ENCODE data around the gene NPAT. TPM values are rescaled to one million over a fixed set of nuclear protein-coding genes. Genes with fewer than 3 reads are reported as not detected.

NPAT gene
- total and polyA plus RNA-seq, 9 of the 15 experiments (the other 6 are each of a cell fraction or from before 2014, with no cell fraction given): 8.8 to 30.0 (median 22.1) TPM

- TF ChIP-seq TRIM25 (IDR thresholded peaks at IDR 0.05; ENCODE audit: borderline replicate concordance) (no peak), MIER1 (IDR thresholded peaks at IDR 0.05; ENCODE audit: low read depth) (no peak), ZNF280A (IDR thresholded peaks at IDR 0.05; ENCODE audit: low read depth, partially characterized antibody) (no peak), KDM5B (IDR thresholded peaks at IDR 0.05; ENCODE audit: insufficient replicate concordance, low read depth, low read length) (peak; percentile 85), TAF1 (IDR thresholded peaks at IDR 0.05; ENCODE audit: control insufficient read depth, extremely low read depth, insufficient read depth, low read length, severe bottlenecking) (peak; percentile 93), ARID2 (IDR thresholded peaks at IDR 0.05) (0 out of 2 replicates have a peak, but pooled peaks have one; percentile 21), ZNF274 (IDR thresholded peaks at IDR 0.05; ENCODE audit: borderline replicate concordance, low read depth, low read length) (no peak), MAFF (IDR thresholded peaks at IDR 0.05; ENCODE audit: low read length) (no peak), RAD21 (CRISPR knock-in tag; conservative IDR thresholded peaks at IDR 0.05 in 1 of 2, IDR thresholded peaks at IDR 0.05 in 1 of 2) (peak; percentile 72 to 79), LEF1 (IDR thresholded peaks at IDR 0.05) (no peak), TOE1 (IDR thresholded peaks at IDR 0.05; ENCODE audit: borderline replicate concordance) (no peak; the same call in 1 of the 2 replicates), TOE1 (CRISPR knock-in tag; IDR thresholded peaks at IDR 0.05; ENCODE audit: borderline replicate concordance, low read depth) (no peak)
- TF ChIP-seq, protein P1, sequence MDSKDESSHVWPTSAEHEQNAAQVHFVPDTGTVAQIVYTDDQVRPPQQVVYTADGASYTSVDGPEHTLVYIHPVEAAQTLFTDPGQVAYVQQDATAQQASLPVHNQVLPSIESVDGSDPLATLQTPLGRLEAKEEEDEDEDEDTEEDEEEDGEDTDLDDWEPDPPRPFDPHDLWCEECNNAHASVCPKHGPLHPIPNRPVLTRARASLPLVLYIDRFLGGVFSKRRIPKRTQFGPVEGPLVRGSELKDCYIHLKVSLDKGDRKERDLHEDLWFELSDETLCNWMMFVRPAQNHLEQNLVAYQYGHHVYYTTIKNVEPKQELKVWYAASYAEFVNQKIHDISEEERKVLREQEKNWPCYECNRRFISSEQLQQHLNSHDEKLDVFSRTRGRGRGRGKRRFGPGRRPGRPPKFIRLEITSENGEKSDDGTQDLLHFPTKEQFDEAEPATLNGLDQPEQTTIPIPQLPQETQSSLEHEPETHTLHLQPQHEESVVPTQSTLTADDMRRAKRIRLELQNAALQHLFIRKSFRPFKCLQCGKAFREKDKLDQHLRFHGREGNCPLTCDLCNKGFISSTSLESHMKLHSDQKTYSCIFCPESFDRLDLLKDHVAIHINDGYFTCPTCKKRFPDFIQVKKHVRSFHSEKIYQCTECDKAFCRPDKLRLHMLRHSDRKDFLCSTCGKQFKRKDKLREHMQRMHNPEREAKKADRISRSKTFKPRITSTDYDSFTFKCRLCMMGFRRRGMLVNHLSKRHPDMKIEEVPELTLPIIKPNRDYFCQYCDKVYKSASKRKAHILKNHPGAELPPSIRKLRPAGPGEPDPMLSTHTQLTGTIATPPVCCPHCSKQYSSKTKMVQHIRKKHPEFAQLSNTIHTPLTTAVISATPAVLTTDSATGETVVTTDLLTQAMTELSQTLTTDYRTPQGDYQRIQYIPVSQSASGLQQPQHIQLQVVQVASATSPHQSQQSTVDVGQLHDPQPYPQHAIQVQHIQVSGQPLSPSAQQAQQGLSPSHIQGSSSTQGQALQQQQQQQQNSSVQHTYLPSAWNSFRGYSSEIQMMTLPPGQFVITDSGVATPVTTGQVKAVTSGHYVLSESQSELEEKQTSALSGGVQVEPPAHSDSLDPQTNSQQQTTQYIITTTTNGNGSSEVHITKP (IDR thresholded peaks at IDR 0.05; ENCODE audit: partially characterized antibody): peak; percentile 92
- TF ChIP-seq, protein P2, sequence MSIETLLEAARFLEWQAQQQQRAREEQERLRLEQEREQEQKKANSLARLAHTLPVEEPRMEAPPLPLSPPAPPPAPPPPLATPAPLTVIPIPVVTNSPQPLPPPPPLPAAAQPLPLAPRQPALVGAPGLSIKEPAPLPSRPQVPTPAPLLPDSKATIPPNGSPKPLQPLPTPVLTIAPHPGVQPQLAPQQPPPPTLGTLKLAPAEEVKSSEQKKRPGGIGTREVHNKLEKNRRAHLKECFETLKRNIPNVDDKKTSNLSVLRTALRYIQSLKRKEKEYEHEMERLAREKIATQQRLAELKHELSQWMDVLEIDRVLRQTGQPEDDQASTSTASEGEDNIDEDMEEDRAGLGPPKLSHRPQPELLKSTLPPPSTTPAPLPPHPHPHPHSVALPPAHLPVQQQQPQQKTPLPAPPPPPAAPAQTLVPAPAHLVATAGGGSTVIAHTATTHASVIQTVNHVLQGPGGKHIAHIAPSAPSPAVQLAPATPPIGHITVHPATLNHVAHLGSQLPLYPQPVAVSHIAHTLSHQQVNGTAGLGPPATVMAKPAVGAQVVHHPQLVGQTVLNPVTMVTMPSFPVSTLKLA (conservative IDR thresholded peaks at IDR 0.05): peak; percentile 92 to 96
These were observed at the start of gene NPAT, which contains the start of gene ATM (continued) for GRCh38 chr11:108222574-108223347.

All from K562 (cell line).